GM21367 (cell line): ENCODE measurements around the gene MDFI.

Source experiments
- ATAC-seq: cut with Tn5 transposase; IDR thresholded peaks from one replicate; pipeline ENCODE4 v1.9.1; 2021; ENCODE audit not compliant: unreplicated experiment

Gene MDFI

DNA sequence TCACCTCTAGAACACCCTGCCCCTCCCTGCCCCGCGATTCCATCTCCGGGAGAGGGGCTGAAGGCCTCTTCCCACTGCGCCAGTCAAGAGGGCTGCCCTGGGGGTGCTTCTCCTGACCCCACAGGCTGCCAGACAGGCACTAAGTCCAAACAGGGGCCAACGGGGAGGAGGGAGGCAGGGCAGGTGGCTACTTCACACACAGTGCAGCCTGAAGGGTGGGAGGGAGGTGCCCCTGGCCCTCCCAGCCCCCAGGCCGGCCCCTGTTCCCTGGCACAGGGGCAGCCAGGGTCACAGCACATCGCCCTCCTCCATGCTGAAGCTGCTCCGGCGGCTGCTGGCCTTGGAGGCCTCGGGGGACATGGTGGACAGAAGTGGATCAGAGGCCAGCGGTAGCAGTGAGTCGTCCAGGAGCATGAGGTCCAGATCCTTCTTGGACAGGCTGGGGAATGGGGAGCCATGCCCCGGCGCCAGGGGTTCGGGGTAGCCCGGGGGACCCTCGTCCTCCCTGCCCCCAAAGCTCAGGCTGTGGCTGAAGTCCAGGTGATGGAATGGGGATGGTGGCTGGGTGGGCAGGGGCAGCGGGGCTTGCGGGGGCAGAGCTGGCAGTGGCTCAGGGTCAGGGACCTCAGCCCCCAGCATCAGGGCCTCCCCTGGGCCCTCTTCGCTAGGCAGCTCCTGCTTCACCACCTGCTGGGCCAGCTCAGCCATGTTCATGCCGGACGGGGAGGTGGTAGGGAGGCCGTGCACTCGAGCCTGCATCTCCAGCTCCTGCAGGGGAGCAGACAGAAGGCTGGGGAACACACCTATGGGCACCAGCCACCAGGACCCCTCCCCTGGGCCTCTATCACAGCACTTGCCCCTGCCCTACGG lies 46.3 kb downstream of the MDFI start:
- no peak for ATAC-seq

- ATAC-seq = no peak
Measured at GRCh38 chr6:41685641-41686380, 47.5 kb downstream of the MDFI start.

DNA sequence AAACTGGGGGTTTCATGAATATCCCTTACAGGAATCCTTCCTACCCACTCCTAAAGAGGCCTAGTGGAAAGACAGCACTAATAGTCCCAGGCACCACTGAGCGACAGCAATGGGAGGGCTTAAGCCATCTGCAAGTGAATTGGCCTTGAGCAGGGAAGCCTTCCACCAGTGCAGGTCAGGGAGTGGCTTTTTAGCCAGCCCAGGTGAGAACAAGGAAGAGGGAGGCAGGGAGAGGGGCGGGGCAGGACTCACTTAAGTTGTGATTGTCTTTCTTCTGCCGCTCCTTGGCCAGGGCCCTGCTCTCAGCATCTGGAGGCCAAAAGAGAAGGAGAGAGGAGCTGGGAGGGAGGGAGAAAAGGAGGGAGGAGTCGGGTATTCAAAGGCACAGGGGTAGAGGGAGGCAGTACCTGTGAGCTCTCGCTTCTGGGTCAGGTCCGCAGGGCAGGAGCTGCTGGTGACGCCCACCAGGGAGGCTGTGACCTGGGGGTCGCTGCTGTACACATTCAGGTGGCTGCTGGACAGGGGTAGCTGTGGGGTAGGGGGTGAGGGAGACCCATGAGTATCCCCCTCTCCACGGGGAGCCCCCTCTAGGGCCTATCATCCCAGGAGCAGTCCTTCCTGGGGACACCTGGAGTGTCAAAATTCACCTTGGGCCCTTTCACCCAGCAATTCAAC lies 49.4 kb downstream of the MDFI start:
- no peak for ATAC-seq

DNA sequence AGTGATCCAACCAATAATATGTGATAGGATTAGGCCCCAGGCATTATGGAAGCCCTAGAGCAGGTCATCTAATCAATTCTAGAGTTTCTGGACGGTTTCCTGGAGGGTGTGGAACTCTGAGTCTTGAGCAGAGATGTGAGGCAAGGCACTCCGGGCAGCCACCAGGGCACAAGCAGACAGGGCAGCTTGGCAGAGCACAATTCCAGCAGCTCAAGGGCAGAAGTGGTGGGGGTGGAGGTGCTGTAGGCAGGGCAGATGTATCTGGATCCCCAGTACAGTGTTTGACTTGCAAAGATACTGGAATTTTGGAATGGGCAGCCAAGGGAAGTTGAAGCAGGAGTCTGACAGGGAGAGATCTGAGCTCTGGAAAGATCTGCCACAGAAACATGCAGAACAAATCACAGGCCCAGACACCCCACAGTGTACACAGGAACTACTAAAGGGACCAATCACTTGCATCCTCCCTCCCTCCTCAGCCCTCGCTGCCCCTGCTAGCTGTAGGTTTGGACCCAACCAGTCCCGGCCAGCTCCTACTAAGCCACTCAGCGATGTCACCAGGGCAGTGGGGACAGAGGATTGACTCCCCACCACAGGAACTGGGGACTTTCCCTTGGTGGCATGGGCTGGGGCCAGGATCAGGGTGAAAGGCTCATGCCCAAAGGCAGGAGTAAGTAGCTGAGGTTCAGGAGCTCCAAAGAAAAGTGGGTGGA lies 50.1 kb downstream of the MDFI start:
- ATAC-seq = no peak

DNA sequence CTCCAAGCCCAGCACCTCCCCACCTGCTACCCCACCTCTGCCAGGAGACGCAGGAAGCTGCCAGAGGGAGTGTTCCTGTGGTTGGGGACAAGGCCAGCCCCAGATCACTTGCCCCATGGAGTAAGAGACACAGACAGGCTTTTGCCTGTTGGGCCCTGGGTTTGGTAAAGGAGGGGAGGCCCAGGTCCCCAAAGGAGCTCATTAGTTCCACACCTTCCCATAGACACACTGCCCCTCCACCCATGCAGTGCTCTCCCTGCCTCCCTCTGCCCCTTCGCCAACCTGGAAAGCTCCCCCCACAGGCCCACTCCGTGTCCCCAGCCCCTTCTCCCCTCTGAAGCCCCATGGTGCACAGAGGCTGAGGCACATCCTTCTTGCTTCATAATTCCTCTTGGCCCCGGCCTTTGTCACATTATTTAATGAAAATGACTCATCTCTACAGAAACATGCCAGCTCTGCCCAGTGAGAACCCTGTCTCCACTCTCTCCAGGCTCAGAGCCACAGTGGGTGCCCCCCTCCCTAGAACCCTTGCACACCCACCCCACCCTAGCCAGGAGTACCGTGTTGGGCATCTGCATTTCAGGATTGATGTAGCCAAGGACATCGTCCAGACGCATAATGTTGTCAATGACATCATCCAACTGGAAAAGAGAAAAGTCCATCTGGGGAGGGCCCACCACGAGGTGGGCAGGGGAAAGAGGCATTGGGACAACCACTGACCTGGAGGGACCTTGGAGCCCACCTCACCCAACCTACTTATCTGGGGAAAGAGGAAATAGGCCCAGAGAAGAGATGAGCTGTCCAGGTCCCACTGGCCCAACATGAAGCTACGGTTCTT lies 51.1 kb downstream of the MDFI start:
- no peak for ATAC-seq

GRCh38 chr6:41690541-41691330 lies 52.5 kb downstream of the MDFI start:
- ATAC-seq = no peak

GRCh38 chr6:41691426-41692079 lies 53.3 kb downstream of the MDFI start:
- ATAC-seq = no peak

- no peak for ATAC-seq
Measured at GRCh38 chr6:41692080-41692675, 53.9 kb downstream of the MDFI start.

DNA sequence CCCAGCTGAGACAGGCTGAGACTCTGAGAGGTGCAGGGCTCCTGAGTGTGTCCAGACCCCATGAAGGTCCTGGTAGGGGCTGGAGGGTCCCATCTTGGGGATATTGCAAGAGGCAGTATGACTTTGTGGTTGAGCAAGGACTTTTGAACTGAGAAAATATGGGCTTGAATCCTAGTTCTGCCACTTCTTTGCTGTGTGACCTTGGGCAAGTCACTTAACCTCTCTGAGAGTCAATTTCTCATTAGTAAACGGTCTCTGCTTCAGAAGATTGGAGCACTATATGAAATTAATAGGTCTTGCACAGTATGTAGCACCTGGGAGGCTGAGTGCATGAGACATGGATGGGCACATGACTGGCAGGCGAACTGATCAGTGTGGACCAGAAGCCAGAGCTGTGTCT lies 54.5 kb downstream of the MDFI start:
- ATAC-seq = no peak

GRCh38 chr6:41693281-41694240 lies 55.3 kb downstream of the MDFI start:
- no peak for ATAC-seq

GRCh38 chr6:41694815-41695526 lies 56.7 kb downstream of the MDFI start:
- no peak for ATAC-seq

GRCh38 chr6:41695825-41696224 lies 57.6 kb downstream of the MDFI start:
- ATAC-seq = no peak

DNA sequence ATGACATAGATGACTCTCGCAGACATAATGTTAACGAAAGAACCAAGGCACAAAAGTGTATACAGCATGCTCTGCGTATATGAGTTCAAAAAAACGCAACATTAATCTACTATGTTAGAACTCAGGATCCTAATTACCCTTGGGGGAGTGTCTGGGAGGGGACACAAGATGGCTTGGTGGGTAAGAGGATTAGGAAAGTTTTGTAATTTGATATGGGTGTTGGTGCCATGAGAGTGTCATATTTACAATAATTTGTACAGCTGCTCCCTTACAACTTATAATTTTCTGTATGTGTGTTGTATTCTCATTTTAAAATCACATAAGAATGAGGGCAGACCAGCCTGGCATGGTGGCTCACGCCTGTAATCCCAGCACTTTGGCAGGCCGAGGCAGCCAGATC lies 58.5 kb downstream of the MDFI start:
- no peak for ATAC-seq

GRCh38 chr6:41697861-41698781 lies 59.9 kb downstream of the MDFI start:
- ATAC-seq = no peak

GRCh38 chr6:41699063-41699462 lies 60.8 kb downstream of the MDFI start:
- no peak for ATAC-seq
